Calu3 (cell line): ENCODE results near the gene TEKT5. TPM values are rescaled to one million over a fixed set of nuclear protein-coding genes. Genes with fewer than 3 reads are reported as not detected.
"Not testable (repeated sequence)": the region's sequence is repeated elsewhere in the genome, so short reads cannot be mapped to it uniquely, and the experiment has no call there.

Source experiments
- Bru-seq: library from RNA; stranded (reverse); fragments of 400-500 nt; gene quantifications from one replicate; lab custom pipeline; 2021; lab: Mats Ljungman, UMichigan
- BruChase-seq, 2 experiments: library from RNA; stranded (reverse); fragments of 400-500 nt; gene quantifications; one replicate each; lab custom pipeline; 2021; lab: Mats Ljungman, UMichigan
- BruUV-seq: library from RNA; stranded (reverse); fragments of 400-500 nt; replicated peaks from 2 replicates; lab custom pipeline; 2021; lab: Mats Ljungman, UMichigan
- CTCF ChIA-PET: fragments of 300-600 bp; sonication (Branson Sonifier 250); formaldehyde crosslinking; loops from one replicate; lab custom pipeline; 2022; ENCODE audit warnings: antibody characterized with exemption; lab: Charles Lee
- DNase-seq: peaks from one replicate; pipeline ENCODE4 v3.0.0; 2022
- H3K27ac Mint-ChIP-seq: one replicate; pipeline ENCODE4 v1.8.0; 2022; ENCODE audit warnings: mixed read lengths; ENCODE audit not compliant: unreplicated experiment
- H3K27me3 Mint-ChIP-seq: one replicate; pipeline ENCODE4 v1.8.0; 2022; ENCODE audit warnings: mixed read lengths; ENCODE audit not compliant: unreplicated experiment
- H3K36me3 Mint-ChIP-seq: one replicate; pipeline ENCODE4 v1.8.0; 2022; ENCODE audit warnings: mild to moderate bottlenecking, moderate library complexity, mixed read lengths; ENCODE audit not compliant: insufficient read depth, unreplicated experiment
- H3K4me1 Mint-ChIP-seq: one replicate; pipeline ENCODE4 v1.8.0; 2022; ENCODE audit warnings: mild to moderate bottlenecking, low read depth, mixed read lengths; ENCODE audit not compliant: unreplicated experiment
- H3K4me3 Mint-ChIP-seq: one replicate; pipeline ENCODE4 v1.8.0; 2022; ENCODE audit warnings: mild to moderate bottlenecking, low read depth, moderate library complexity, mixed read lengths; ENCODE audit not compliant: unreplicated experiment
- H3K9me3 Mint-ChIP-seq: one replicate; pipeline ENCODE4 v1.8.0; 2022; ENCODE audit warnings: low read depth, mixed read lengths; ENCODE audit not compliant: unreplicated experiment
- CTCF ChIP-seq: fragments of 200-600 bp; IDR thresholded peaks from one replicate; pipeline ENCODE4 v1.8.0; 2022; ENCODE audit warnings: antibody characterized with exemption; ENCODE audit not compliant: unreplicated experiment
- intact Hi-C: fragments of 100-400 bp; cut with micrococcal nuclease; formaldehyde crosslinking; loops from one replicate; pipeline ENCODE4 v1.10.0; 2022; ENCODE audit not compliant: unreplicated experiment
- long read RNA-seq: library from polyadenylated mRNA; stranded (forward); transcript quantifications from one replicate; pipeline ENCODE4 v2.0.0, GENCODE V29; 2022
- total RNA-seq: library from RNA; stranded (reverse); gene quantifications from 2 replicates; pipeline ENCODE4 v1.2.3, GENCODE V29; 2022

The TEKT5 gene
- total RNA-seq, result not detected in 2 replicates
- Bru-seq, nascent RNA, result percentile 16 among the genes with signal in this experiment
- BruChase-seq, experiment 1, labeled RNA remaining after a 6-hour chase, result percentile 19 among the genes with signal in this experiment
- percentile 11 among the genes with signal in this experiment for BruChase-seq, experiment 2, labeled RNA remaining after a 2-hour chase
- long read RNA-seq, result 0 reads

DNA sequence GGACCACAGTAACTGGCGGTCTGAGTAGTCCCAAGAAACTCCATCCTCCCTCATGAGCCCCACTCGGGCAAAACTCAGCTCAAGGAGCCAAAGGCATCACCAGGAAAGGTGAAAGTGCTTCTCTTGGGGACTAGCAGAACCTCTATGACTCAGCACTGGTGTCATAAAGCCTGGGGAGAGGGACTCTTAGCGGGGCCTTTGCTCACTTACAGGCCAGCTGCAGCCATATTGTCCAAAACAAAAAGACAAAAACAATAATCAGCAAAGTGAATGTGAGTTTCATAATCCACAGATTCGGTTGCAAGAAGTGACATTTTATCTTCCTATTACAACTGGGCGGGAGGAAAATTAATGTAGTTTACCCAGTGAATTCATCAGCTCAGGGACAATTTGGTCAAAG lies at the start of gene TEKT5:
Gene TEKT5, minus strand, starts transcription at position 101 of the 400 bp plus-strand sequence. Its CDS starts 57 bp downstream, at position 44.
- no peak within 1 kb of the TSS for H3K4me3 Mint-ChIP-seq
- H3K36me3 Mint-ChIP-seq, result no peaks in the 10 kb centered on the region
- no peak within 1 kb of the TSS for H3K27ac Mint-ChIP-seq
- CTCF ChIA-PET, result no interaction called here
- DNase-seq, result no peak
- BruUV-seq, result no TSS peak
- no peak for TF ChIP-seq CTCF
- H3K27me3 Mint-ChIP-seq, result peaks cover 21% of the 10 kb centered on the region
- intact Hi-C loops, result no loop called here
- no peaks in the 10 kb centered on the region for H3K4me1 Mint-ChIP-seq
- H3K9me3 Mint-ChIP-seq, result no peaks in the 10 kb centered on the region

- intact Hi-C loops, result loop anchor here (2.0 kb wide), 2 partner anchors 135 to 175 kb away; no protein-coding TSS in a partner anchor
- peak within 1 kb of the TSS; percentile 92 for H3K4me3 Mint-ChIP-seq
- no peaks in the 10 kb centered on the region for H3K9me3 Mint-ChIP-seq
- TSS peak; percentile 86 for BruUV-seq
- CTCF ChIA-PET, result interaction anchor here (0.6 to 2.1 kb wide), 11 partner anchors 21 to 376 kb away, joined by 3 to 11 read pairs (median 5); partner anchors contain the start of genes DEXI and EMP2
- H3K27ac Mint-ChIP-seq, result peak within 1 kb of the TSS; percentile 96
- peaks cover 21% of the 10 kb centered on the region for H3K36me3 Mint-ChIP-seq
- H3K27me3 Mint-ChIP-seq, result no peaks in the 10 kb centered on the region
- peaks cover 42% of the 10 kb centered on the region for H3K4me1 Mint-ChIP-seq
- DNase-seq, result peak; percentile 99
- TF ChIP-seq CTCF, result no peak
These were observed 49.1 kb upstream of the TEKT5 start, which contains the start of gene NUBP1 for GRCh38 chr16:10743610-10744369. Gene NUBP1 (plus strand): TSS chr16:10743842. CDS start chr16:10743864, 22 bp downstream.

- Mint-ChIP-seq H3K4me1 (peaks cover 47% of the 10 kb centered on the region), H3K4me3 (peak overlapping the region; percentile 92), H3K9me3 (no peaks in the 10 kb centered on the region), H3K27ac (peak overlapping the region; percentile 96), H3K36me3 (peaks cover 17% of the 10 kb centered on the region), H3K27me3 (no peaks in the 10 kb centered on the region)
- intact Hi-C loops, result no loop called here
- CTCF ChIA-PET, result interaction anchor here (0.7 to 2.1 kb wide), 5 partner anchors 128 to 230 kb away, joined by 5 to 11 read pairs (median 9); partner anchors contain the start of gene DEXI
- BruUV-seq, result no TSS peak
- TF ChIP-seq CTCF, result no peak
- no peak for DNase-seq
These were observed 48.5 kb upstream of the TEKT5 start for GRCh38 chr16:10743227-10743609.

GRCh38 chr16:10741844-10742243 lies 47.1 kb upstream of the TEKT5 start:
- no peak for TF ChIP-seq CTCF
- intact Hi-C loops, result no loop called here
- H3K4me3 Mint-ChIP-seq, result no peak overlapping the region
- DNase-seq, result no peak
- no TSS peak for BruUV-seq
- CTCF ChIA-PET, result no interaction called here
- peaks cover 13% of the 10 kb centered on the region for H3K36me3 Mint-ChIP-seq
- H3K27me3 Mint-ChIP-seq, result no peaks in the 10 kb centered on the region
- H3K27ac Mint-ChIP-seq, result no peak overlapping the region
- H3K4me1 Mint-ChIP-seq, result peaks cover 53% of the 10 kb centered on the region
- no peaks in the 10 kb centered on the region for H3K9me3 Mint-ChIP-seq

- H3K27ac Mint-ChIP-seq, CTCF ChIA-PET, H3K27me3 Mint-ChIP-seq, intact Hi-C loops, H3K9me3 Mint-ChIP-seq, DNase-seq, BruUV-seq, H3K4me3 Mint-ChIP-seq: not testable (repeated sequence)
- peaks cover 53% of the 10 kb centered on the region for H3K4me1 Mint-ChIP-seq
- peaks cover 13% of the 10 kb centered on the region for H3K36me3 Mint-ChIP-seq
These were observed 46.5 kb upstream of the TEKT5 start for GRCh38 chr16:10741249-10741648.
